HG03521 (cell line): Measurements from ENCODE around the gene CNPY4.
A peak's percentile ranks its signal among the peaks of the same experiment; 100 is the strongest.

ENCODE experiments used
- ATAC-seq: cut with Tn5 transposase; IDR thresholded peaks from one replicate; pipeline ENCODE4 v1.9.1; 2021; ENCODE audit warnings: mild to moderate bottlenecking, moderate library complexity; ENCODE audit not compliant: unreplicated experiment

CNPY4 gene

GRCh38 chr7:100119072-100119969 lies at the start of gene CNPY4, which contains the start of gene TAF6:
Gene CNPY4 (plus strand): TSS chr7:100119634. CDS start chr7:100119745, 111 bp downstream.
Gene TAF6 (minus strand): TSS chr7:100119358. CDS start chr7:100114209, 5,149 bp downstream.
- peak; percentile 73 for ATAC-seq

- no peak for ATAC-seq
Measured at GRCh38 chr7:100069991-100070390, 49.4 kb upstream of the CNPY4 start.

GRCh38 chr7:100071018-100071723 lies 48.3 kb upstream of the CNPY4 start:
- no peak for ATAC-seq

- ATAC-seq = no peak
Measured at GRCh38 chr7:100072462-100072861, 47.0 kb upstream of the CNPY4 start.

GRCh38 chr7:100074841-100075240 lies 44.6 kb upstream of the CNPY4 start:
- no peak for ATAC-seq

- ATAC-seq = no peak
Measured at GRCh38 chr7:100075418-100075817, 44.0 kb upstream of the CNPY4 start.

- no peak for ATAC-seq
Measured at GRCh38 chr7:100077205-100077604, 42.2 kb upstream of the CNPY4 start.

GRCh38 chr7:100079024-100079560 lies 40.3 kb upstream of the CNPY4 start:
- no peak for ATAC-seq

- ATAC-seq = peak; percentile 3
Measured at GRCh38 chr7:100080907-100081534, 38.4 kb upstream of the CNPY4 start.

GRCh38 chr7:100081535-100082102 lies 37.8 kb upstream of the CNPY4 start, which contains the start of gene ZNF3:
Gene ZNF3 (minus strand): TSS chr7:100081723. CDS start chr7:100077357, 4,366 bp downstream.
- ATAC-seq = peak; percentile 78

GRCh38 chr7:100082978-100083377 lies 36.5 kb upstream of the CNPY4 start:
- no peak for ATAC-seq

GRCh38 chr7:100085515-100085914 lies 33.9 kb upstream of the CNPY4 start:
- no peak for ATAC-seq

GRCh38 chr7:100087055-100087750 lies 32.2 kb upstream of the CNPY4 start:
- no peak for ATAC-seq

- ATAC-seq = no peak
Measured at GRCh38 chr7:100088095-100088620, 31.3 kb upstream of the CNPY4 start.

- ATAC-seq = peak; percentile 42
Measured at GRCh38 chr7:100088621-100089457, 30.6 kb upstream of the CNPY4 start, which contains the start of gene COPS6. Gene COPS6 (plus strand): TSS chr7:100088969. CDS start chr7:100088991, 22 bp downstream.

- no peak for ATAC-seq
Measured at GRCh38 chr7:100089458-100090196, 29.8 kb upstream of the CNPY4 start.

- no peak for ATAC-seq
Measured at GRCh38 chr7:100090527-100091410, 28.7 kb upstream of the CNPY4 start.
